NCI-H2171 treated with DMSO at 0.1 percent for 48 hours (cell line): ENCODE measurements around the gene ACVRL1.
"Not testable (repeated sequence)": the region's sequence is repeated elsewhere in the genome, so short reads cannot be mapped to it uniquely, and the experiment has no call there.

ENCODE experiments used
- DNase-seq: peaks from one replicate; lab custom pipeline; 2025; lab: John Stamatoyannopoulos, UW

Gene ACVRL1

DNA sequence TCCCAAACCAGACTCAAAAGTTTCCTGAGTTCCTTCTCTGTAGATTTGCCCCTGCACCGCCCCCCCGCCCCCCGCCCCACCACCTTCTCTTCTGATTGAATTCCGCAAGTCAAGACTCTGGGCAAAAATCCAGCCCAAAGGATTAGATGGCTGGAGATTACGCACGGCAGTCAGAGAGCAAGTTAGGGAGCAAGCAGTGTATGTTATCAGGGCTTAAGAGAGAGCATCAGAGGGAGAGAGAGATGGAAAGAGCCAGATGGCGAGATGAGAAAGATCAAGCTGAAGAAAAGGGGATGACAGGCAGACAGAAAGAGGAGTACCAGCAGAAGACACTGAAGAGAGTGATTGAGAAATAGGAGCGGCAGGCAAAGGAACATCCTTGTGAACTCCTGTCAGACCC is 33.3 kb upstream of the ACVRL1 start:
- peak; percentile 21 for DNase-seq

DNA sequence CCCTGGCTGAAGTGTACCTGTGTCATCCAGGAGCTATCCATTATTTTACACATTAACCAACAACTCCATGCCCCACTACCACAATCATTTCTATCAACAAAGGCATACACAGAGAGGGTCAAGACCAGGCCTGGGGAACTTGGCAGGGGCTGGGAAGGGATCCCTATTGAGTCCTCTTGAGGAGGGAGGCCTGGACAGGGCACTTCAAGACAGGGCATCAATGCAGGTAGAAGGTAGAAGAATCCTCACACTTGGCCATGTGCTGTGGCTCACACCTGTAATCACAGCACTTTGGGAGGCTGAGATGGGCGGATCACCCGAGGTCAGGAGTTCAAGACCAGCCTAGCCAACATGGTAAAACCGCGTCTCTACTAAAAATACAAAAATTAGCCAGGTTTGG is 32.8 kb upstream of the ACVRL1 start:
- no peak for DNase-seq

- DNase-seq: no peak
These were observed 28.2 kb upstream of the ACVRL1 start for GRCh38 chr12:51879102-51879501.

- DNase-seq: no peak
These were observed 24.0 kb upstream of the ACVRL1 start for GRCh38 chr12:51883295-51883694.

DNA sequence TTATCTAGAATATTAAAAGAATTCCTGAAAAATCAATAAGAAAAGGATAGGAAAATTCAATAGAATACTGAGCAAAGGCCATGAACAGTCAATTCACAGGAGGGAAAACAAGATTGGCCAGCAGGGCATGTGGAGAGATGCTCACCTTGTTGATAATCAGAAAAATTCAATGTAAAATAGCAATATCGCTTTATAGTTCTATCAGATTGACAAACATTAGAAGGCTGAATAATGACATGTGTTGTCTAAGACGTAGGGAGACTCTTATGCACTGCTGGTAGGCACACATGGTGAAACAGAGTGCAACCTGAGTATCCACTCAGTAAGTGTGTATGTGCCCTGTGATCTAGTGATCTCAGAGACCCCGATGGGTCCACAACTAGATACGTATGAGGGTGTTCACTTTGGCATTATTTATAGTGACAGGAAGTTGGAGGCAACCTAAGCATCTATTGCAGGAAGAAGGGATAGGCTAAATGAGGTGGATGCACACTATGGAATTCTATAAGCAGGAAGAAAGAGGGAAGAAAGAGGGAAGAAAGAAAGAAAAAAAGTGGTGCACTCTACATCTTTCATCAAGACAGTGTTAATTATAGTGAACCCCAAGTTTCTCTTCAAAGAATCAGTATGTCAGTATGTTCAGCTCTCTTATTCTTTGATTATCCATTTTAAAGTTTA is 23.2 kb upstream of the ACVRL1 start:
- DNase-seq: no peak

GRCh38 chr12:51884676-51885229 is 22.6 kb upstream of the ACVRL1 start:
- no peak for DNase-seq

DNA sequence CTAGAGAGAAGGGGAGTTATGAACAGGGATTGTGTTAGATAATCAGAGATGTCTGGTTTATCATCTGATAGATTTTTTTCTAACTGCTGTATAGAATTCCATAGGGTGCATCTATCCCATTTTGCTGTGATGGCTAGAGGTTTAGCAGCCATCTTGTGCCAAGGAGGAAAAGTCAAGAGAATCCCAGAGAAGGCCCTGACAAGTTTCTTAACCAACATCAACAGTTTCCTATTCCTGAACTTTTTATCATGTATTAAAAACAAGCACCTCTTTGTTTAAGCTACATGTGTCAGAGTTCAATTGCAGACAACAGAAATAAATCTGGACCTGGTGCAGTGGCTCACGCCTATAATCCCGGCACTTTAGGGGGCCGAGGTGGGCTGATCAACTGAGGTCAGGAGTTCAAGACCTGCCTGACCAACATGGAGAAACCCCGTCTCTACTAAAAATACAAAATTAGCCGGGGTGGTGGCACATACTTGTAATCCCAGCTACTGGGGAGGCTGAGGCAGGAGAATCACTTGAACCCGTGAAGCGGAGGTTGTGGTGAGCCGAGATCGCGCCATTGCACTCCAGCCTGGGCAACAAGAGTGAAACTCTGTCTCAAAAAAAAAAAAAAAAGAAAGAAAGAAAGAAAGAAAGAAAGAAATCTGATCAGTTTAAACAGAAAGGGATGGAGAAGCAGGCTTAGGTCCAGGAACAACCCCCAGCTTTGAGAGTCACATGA is 21.8 kb upstream of the ACVRL1 start:
- DNase-seq: not testable (repeated sequence)

DNA sequence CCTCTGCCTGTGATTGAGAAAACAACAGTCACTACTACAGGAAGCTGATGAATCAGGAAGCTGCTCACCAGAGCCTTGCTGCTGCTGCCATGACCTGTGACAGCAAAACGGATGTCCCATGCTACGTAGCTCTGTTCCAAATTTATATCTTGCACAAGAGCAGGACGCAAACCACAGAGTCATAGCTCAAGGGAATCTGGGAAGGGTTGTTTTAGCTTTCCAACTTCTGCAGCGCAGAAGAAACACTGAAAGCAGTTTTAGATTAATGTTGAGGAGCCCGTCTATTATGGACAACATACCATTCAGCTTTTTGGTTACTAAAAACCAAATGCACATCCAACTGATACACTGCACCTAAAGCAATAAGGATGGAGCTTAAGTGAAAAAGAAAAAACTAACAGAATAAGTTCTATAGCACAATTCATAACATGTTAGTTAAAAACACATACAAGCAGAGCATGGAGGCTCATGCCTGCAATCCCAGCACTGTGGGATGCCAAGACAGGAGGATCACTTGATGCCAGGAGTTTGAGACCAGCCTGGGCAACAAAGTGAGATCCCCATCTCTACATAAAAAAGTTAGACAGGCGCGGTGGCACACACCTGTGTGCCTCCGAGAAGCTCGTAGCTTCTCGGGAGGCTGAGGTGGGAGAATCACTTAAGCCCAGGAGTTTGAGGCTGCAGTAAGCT is 21.1 kb upstream of the ACVRL1 start:
- DNase-seq: no peak

- peak; percentile 79 for DNase-seq
These were observed 19.6 kb upstream of the ACVRL1 start, which contains the start of gene ANKRD33 for GRCh38 chr12:51887476-51888315. TSS of gene ANKRD33 (plus strand) at chr12:51888103. CDS start at chr12:51888187, 84 bp downstream.

- peak; percentile 48 for DNase-seq
These were observed 18.7 kb upstream of the ACVRL1 start for GRCh38 chr12:51888316-51889215.

GRCh38 chr12:51889216-51890132 is 17.8 kb upstream of the ACVRL1 start:
- DNase-seq: no peak

DNA sequence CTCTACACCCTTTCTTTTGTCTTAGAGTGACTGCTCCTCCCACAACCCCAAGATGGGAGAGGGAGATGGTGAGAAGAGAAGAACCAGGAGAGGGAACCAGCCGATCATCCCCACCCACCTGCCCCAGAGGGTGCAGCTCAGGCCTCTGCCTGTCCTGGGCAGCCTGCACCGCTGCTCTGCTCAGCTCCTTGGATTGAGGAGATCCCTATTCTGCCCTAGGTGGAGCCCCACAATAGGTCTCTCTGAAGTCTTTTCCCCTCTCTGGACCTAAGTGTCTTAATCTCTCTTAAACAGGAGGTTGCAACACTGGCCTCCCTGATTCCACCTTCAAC is 17.2 kb upstream of the ACVRL1 start:
- DNase-seq: no peak

DNA sequence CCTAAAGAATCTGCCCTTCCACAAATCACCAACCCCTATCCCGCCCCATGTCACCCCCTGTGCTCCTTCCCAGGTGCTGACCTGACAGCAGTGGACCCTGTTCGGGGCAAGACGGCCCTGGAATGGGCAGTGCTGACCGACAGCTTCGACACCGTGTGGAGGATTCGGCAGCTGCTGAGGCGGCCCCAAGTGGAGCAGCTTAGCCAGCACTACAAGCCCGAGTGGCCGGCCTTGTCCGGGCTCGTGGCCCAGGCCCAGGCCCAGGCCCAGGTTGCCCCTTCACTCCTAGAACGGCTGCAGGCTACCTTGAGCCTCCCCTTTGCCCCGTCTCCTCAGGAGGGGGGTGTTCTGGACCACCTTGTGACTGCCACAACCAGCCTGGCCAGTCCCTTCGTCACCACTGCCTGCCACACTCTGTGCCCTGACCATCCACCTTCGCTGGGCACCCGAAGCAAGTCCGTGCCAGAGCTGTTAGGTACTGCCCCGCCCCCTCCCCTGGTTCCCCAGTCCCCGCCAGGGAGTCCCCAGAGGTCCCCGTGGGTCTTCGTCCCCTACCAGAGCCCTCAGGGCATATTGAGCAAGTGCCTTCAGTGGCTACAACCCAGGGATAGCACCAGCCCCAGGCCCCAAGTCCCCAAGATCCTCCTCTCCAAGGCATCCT is 16.7 kb upstream of the ACVRL1 start:
- no peak for DNase-seq

- peak; percentile 4 for DNase-seq
These were observed 15.5 kb upstream of the ACVRL1 start for GRCh38 chr12:51891843-51892242.

GRCh38 chr12:51893786-51894185 is 13.5 kb upstream of the ACVRL1 start:
- no peak for DNase-seq

- no peak for DNase-seq
These were observed 11.7 kb upstream of the ACVRL1 start for GRCh38 chr12:51895378-51896135.

DNA sequence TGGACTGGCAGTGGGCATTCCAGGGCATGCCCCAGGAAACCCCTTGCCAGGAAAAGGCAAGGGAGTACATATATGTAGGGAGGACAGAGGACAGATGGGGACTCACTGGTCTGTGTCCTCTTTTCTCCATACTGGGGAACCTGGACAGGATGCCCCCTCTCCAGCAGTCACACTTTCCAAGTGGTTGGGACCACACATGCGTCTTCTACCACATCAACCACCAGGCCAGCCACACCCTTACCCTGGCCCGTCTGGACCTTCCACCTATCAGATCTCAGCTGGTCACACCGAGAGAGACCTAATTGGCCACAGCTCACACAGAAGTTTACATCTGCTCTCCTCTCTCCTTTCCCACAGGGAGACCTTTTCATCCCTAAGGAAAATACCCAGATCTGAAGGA is 11.1 kb upstream of the ACVRL1 start:
- no peak for DNase-seq

- no peak for DNase-seq
These were observed 10.1 kb upstream of the ACVRL1 start for GRCh38 chr12:51897181-51897580.
